Vagina (tissue), 2 donors: ENCODE results near the gene GALNT3. TPM values are rescaled to one million over a fixed set of nuclear protein-coding genes. Genes with fewer than 3 reads are reported as not detected.

Experiments used
- DNase-seq, 2 donors: peaks; one replicate each; pipeline ENCODE4 v3.0.0-alpha.2; 2017; ENCODE audit errors: extremely low spot score in 2 of 2
- H3K27ac ChIP-seq: fragments of 200-600 bp; sonication (generic); one replicate; pipeline ENCODE4 v1.5.1; 2019
- H3K27me3 ChIP-seq: fragments of 200-600 bp; sonication (generic); one replicate; pipeline ENCODE4 v1.5.1; 2019
- H3K36me3 ChIP-seq, 2 donors: fragments of 200-600 bp; sonication (generic); one replicate each; pipeline ENCODE4 v1.5.1; 2017 to 2019
- H3K4me1 ChIP-seq: fragments of 200-600 bp; sonication (generic); one replicate; pipeline ENCODE4 v1.5.1; 2019
- H3K4me3 ChIP-seq, 2 donors: fragments of 200-600 bp; sonication (generic); 1 replicate in 1 of 2; 2 replicates in 1 of 2; pipeline ENCODE4 v1.5.1; 2016 to 2019
- H3K9me3 ChIP-seq: fragments of 200-600 bp; sonication (generic); one replicate; pipeline ENCODE4 v1.5.1; 2019
- POLR2A ChIP-seq, 2 donors: fragments of 450-650 bp; IDR thresholded peaks; one replicate each; pipeline ENCODE4 v1.6.1; 2017; ENCODE audit warnings: antibody characterized with exemption in 2 of 2, mild to moderate bottlenecking in 2 of 2, moderate library complexity in 2 of 2
- POLR2AphosphoS5 ChIP-seq, 2 donors: sonication (generic); formaldehyde crosslinking; IDR thresholded peaks; one replicate each; pipeline ENCODE4 v1.9.0; 2017; ENCODE audit warnings: antibody characterized with exemption in 2 of 2, mild to moderate bottlenecking in 2 of 2, low read depth in 1 of 2; ENCODE audit not compliant: insufficient read depth in 1 of 2
- intact Hi-C: fragments of 100-400 bp; cut with DNase I; formaldehyde crosslinking; loops from one replicate; pipeline ENCODE4 v1.15.1; 2023
- total RNA-seq: library from RNA; depleted of rRNA; stranded (reverse); fragments of >200 nt; gene quantifications from one replicate; pipeline ENCODE4 v1.2.3, GENCODE V29; 2016
- TF ChIP-seq, protein P1 (sequence below), 3 experiments: fragments of 450-650 bp in 2 of 3; fragments of 200-600 bp in 1 of 3; sonication (generic) in 1 of 3; IDR thresholded peaks; one replicate each; pipeline ENCODE4 v1.5.1; 2017 to 2019; ENCODE audit warnings: antibody characterized with exemption in 3 of 3, mild to moderate bottlenecking in 2 of 3, moderate library complexity in 2 of 3

The GALNT3 gene
- total RNA-seq, 1 donor from 2014 or later = 7.4 TPM

DNA sequence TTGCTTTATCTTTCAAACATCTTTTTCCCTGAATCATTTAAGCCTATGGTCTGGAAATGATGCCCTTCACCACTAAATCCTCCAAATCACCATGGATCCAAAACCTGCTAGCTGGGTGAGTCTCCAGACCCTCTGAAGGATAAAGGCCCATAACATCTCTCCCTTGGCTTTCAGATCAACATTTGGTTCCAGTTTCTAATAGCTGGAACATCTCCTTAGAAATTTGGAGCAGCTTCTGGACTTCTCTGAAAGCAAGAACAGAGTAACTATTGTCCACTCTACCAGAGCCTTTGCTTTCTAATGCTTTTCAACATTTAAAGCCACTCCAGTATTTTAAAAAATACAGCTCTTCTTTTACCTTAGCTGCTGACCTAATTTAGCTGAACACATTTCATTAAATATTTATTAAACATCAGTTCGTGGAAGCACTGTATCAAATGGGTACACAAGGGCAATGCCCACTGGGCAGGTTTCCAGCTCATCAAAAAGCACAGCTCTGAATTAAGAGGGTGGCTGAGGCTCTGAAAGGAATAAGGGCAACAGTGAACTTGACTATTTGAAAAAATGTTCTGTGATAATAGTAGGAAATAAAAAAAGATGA, 75.3 kb downstream of the GALNT3 start:
- no peak overlapping the region for H3K27ac ChIP-seq
- DNase-seq = no peak
- intact Hi-C loops = no loop called here
- no peaks in the 10 kb centered on the region for H3K9me3 ChIP-seq
- no peak overlapping the region for H3K4me3 ChIP-seq
- no peaks in the 10 kb centered on the region for H3K4me1 ChIP-seq
- no peaks in the 10 kb centered on the region for H3K36me3 ChIP-seq
- TF ChIP-seq POLR2AphosphoS5 (IDR thresholded peaks at IDR 0.05; ENCODE audit: insufficient read depth in 1 of 2, low read depth in 1 of 2) (no peak), POLR2A (IDR thresholded peaks at IDR 0.05) (no peak)
- TF ChIP-seq, protein P1, sequence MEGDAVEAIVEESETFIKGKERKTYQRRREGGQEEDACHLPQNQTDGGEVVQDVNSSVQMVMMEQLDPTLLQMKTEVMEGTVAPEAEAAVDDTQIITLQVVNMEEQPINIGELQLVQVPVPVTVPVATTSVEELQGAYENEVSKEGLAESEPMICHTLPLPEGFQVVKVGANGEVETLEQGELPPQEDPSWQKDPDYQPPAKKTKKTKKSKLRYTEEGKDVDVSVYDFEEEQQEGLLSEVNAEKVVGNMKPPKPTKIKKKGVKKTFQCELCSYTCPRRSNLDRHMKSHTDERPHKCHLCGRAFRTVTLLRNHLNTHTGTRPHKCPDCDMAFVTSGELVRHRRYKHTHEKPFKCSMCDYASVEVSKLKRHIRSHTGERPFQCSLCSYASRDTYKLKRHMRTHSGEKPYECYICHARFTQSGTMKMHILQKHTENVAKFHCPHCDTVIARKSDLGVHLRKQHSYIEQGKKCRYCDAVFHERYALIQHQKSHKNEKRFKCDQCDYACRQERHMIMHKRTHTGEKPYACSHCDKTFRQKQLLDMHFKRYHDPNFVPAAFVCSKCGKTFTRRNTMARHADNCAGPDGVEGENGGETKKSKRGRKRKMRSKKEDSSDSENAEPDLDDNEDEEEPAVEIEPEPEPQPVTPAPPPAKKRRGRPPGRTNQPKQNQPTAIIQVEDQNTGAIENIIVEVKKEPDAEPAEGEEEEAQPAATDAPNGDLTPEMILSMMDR (IDR thresholded peaks at IDR 0.05) = no peak
- no peaks in the 10 kb centered on the region for H3K27me3 ChIP-seq

DNA sequence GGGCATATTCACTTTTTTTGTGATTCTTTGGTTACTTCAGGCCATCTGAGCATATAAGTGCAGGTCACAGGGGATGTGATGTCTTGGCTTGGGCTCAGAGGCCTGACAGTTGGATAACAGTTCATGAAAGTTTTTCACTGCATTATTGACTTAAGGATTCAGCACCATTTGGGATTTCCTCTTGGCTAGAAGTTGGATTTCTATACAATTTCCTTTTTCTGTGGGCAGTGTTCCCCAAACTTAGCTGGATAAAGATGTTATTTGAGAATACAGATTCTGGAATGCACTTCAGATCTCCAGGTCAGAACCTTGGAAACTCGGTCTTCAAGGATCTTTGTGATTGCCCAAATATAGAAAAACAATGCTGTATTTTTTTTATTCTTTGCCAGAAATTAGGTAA, 78.0 kb downstream of the GALNT3 start:
- Histone ChIP-seq H3K4me1 (no peaks in the 10 kb centered on the region), H3K27me3 (no peaks in the 10 kb centered on the region), H3K36me3 (no peaks in the 10 kb centered on the region), H3K9me3 (no peaks in the 10 kb centered on the region), H3K27ac (no peak overlapping the region), H3K4me3 (no peak overlapping the region)
- DNase-seq = no peak
- intact Hi-C loops = no loop called here
- TF ChIP-seq POLR2A (IDR thresholded peaks at IDR 0.05) = no peak
- TF ChIP-seq POLR2AphosphoS5 (IDR thresholded peaks at IDR 0.05; ENCODE audit: insufficient read depth in 1 of 2, low read depth in 1 of 2) = no peak
- TF ChIP-seq, protein P1 (IDR thresholded peaks at IDR 0.05) = no peak

DNA sequence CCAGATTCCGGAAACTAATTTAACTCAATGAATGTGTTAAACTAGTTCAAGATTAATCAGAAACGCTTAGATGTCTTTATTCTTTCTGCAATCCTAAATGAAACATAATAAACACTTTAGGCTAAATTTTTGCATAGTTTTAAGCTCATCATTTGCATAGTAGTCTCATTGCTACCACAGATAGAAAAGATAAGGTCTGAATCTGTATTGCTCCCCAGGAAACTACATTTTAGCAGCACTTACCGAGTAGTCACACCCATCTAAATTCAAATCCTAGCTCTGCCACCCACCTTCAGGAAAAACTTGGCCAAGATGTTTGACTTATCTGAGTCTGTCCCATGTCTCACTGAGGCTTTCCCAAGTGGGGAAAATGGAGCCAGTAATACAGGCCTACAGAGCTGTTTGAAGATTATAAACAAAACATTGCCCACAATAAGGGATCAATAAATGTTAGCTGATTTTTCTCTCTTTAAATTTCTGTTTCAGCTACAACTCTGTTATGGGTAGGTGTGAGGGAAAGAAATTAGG, 87.0 kb downstream of the GALNT3 start:
- H3K4me3 ChIP-seq = no peak overlapping the region
- H3K4me1 ChIP-seq = no peaks in the 10 kb centered on the region
- no peak for TF ChIP-seq POLR2AphosphoS5 (IDR thresholded peaks at IDR 0.05; ENCODE audit: insufficient read depth in 1 of 2, low read depth in 1 of 2)
- TF ChIP-seq, protein P1 (IDR thresholded peaks at IDR 0.05) = no peak
- TF ChIP-seq POLR2A (IDR thresholded peaks at IDR 0.05) = no peak
- no peaks in the 10 kb centered on the region for H3K36me3 ChIP-seq
- no peaks in the 10 kb centered on the region for H3K27me3 ChIP-seq
- H3K27ac ChIP-seq = no peak overlapping the region
- intact Hi-C loops = no loop called here
- DNase-seq = no peak
- no peaks in the 10 kb centered on the region for H3K9me3 ChIP-seq

DNA sequence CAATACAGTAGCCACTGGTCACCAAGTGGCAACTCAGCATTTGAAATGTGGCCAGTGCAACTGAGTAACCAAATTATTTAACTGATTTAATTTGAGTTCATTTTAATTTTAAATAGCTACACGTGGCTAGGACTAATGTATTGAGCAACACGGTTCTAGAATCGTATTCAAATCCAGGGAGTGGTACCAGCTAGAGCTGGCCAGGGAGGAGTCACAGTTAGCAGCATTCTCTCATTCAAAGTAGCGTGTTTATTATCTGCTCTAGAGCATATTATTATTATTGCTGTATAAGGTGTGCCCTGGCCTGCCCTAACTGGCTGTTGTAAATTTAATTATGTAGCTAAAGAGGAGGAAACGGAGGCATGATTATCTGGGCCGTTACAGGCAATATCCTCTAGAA, 92.9 kb downstream of the GALNT3 start:
- TF ChIP-seq POLR2AphosphoS5 (IDR thresholded peaks at IDR 0.05; ENCODE audit: insufficient read depth in 1 of 2, low read depth in 1 of 2) (no peak), POLR2A (IDR thresholded peaks at IDR 0.05) (no peak)
- TF ChIP-seq, protein P1 (IDR thresholded peaks at IDR 0.05) = no peak
- Histone ChIP-seq H3K9me3 (no peaks in the 10 kb centered on the region), H3K4me1 (no peaks in the 10 kb centered on the region), H3K27me3 (no peaks in the 10 kb centered on the region), H3K36me3 (no peaks in the 10 kb centered on the region), H3K4me3 (no peak overlapping the region), H3K27ac (no peak overlapping the region)
- intact Hi-C loops = no loop called here
- DNase-seq = no peak

DNA sequence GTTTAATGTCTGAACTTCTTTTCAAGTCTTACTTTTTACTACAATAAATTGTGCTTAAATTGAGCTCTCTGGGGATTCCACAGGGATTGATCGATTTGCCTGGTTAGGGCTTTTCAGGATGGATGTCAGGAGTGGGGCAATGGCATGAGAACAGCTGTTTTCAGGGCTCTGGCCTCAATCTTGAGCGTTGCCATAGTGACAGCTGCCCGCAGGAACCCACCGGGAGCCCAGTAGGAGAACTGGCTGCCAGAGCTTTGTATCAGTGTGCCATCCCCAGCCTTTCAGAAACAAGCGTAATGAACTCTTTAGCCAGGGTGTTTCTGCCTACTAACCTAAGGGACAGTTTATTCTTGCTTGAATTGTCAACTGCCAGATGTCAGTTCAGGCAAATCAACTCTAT, 93.5 kb downstream of the GALNT3 start:
- intact Hi-C loops = no loop called here
- Histone ChIP-seq H3K27ac (no peak overlapping the region), H3K4me3 (no peak overlapping the region), H3K36me3 (no peaks in the 10 kb centered on the region), H3K4me1 (no peaks in the 10 kb centered on the region), H3K9me3 (no peaks in the 10 kb centered on the region), H3K27me3 (no peaks in the 10 kb centered on the region)
- DNase-seq = no peak
- TF ChIP-seq POLR2A (IDR thresholded peaks at IDR 0.05) (no peak), POLR2AphosphoS5 (IDR thresholded peaks at IDR 0.05; ENCODE audit: insufficient read depth in 1 of 2, low read depth in 1 of 2) (no peak)
- TF ChIP-seq, protein P1 (IDR thresholded peaks at IDR 0.05) = no peak
